ENCODE results near the gene HAS3.

GRCh38 chr16:69095193-69095592 is 10.3 kb upstream of the HAS3 start:
- TF ChIP-seq CTCF (tag by site-specific recombination; IDR thresholded peaks at IDR 0.05), result no peak
- no peak for TF ChIP-seq ZBTB1 (tag by site-specific recombination; IDR thresholded peaks at IDR 0.05)
- no peak for TF ChIP-seq ZNF830 (tag by site-specific recombination; IDR thresholded peaks at IDR 0.05; ENCODE audit: low read depth)
- TF ChIP-seq ZNF707 (tag by site-specific recombination; IDR thresholded peaks at IDR 0.05), result no peak
- no peak for TF ChIP-seq ZNF324 (tag by site-specific recombination; IDR thresholded peaks at IDR 0.05)
